ENCODE results near the gene KIF2A.

KIF2A gene

GRCh38 chr5:62306896-62307689, 1.1 kb downstream of the KIF2A start:
- Histone ChIP-seq H4K20me1 (ENCODE audit: insufficient read depth, low read length) (peaks cover 3% of the 10 kb centered on the region; the same call in 1 of the 2 replicates), H3K4me3 (ENCODE audit: low read depth, low read length, poor library complexity, severe bottlenecking) (peak overlapping the region; percentile 96), H3F3A (ENCODE audit: insufficient read depth, low read length) (no peaks in the 10 kb centered on the region), H3K79me2 (ENCODE audit: insufficient read depth, low read length) (peaks cover 56% of the 10 kb centered on the region), H2AFZ (ENCODE audit: low read length) (no peak overlapping the region), H3K36me3 (ENCODE audit: insufficient read depth, low read length) (peaks cover 26% of the 10 kb centered on the region), H3K27ac (ENCODE audit: low read depth, low read length, poor library complexity, severe bottlenecking) (peak overlapping the region; percentile 74), H3K9me3 (ENCODE audit: low read length) (no peaks in the 10 kb centered on the region), H3K4me2 (ENCODE audit: low read length) (peak overlapping the region; percentile 87), H3K9ac (ENCODE audit: low read length) (peak overlapping the region; percentile 93), H3K9me2 (ENCODE audit: low read depth, low read length) (no peaks in the 10 kb centered on the region), H3K4me1 (ENCODE audit: insufficient read depth, low read length, severe bottlenecking) (peaks cover 42% of the 10 kb centered on the region), H3K27me3 (ENCODE audit: insufficient read depth, low read length) (no peaks in the 10 kb centered on the region)
- no peak for TF ChIP-seq EZH2 (IDR thresholded peaks at IDR 0.05; ENCODE audit: borderline replicate concordance, low read length)
- TF ChIP-seq CTCF (IDR thresholded peaks at IDR 0.05; ENCODE audit: low read length), result no peak

DNA sequence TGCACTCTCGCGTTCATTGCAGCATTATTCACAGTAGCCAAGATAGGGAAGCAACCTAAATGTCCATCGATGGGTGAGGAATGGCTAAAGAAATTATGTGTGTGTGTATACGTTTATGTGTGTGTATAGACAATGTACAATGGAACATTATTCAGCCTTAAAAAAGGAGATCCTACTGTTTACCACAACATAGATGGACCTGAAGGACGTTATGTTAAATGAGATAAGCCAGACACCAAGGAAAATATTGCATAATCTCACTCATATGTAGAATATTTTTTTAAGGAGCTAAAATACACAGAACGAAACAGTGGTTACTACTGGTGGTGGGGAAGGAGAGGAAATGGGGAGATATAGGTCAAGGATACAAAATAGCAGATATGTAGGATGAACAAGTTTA, 2.4 kb downstream of the KIF2A start:
- H3K9ac ChIP-seq (ENCODE audit: low read length), result no peak overlapping the region
- peak overlapping the region; percentile 87 for H3K4me2 ChIP-seq (ENCODE audit: low read length)

DNA sequence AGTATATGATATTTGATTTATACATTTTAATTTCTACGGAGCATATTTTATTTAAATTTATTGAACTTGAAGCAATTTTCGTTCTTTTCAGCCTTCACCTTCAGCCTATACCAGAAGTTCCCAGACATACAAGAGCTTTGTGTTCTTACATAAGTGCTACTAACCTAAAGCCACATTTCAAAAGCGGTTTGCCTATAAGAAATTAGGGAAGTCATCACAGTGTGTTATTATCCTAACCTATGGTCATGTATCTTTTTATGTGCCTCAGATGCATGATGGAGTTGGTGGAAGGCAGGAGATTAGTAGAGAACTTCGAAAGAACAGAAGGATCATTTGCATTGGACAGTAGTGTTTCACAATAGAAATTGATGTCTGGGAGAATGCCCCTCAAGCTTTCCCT, 3.1 kb downstream of the KIF2A start:
- no peak overlapping the region for H3K9ac ChIP-seq (ENCODE audit: low read length)
- H3K4me2 ChIP-seq (ENCODE audit: low read length), result no peak overlapping the region
- no peaks in the 10 kb centered on the region for H3K27me3 ChIP-seq (ENCODE audit: insufficient read depth, low read length)
- no peak overlapping the region for H2AFZ ChIP-seq (ENCODE audit: low read length)
- H3K9me2 ChIP-seq (ENCODE audit: low read depth, low read length), result no peaks in the 10 kb centered on the region
- no peaks in the 10 kb centered on the region for H3F3A ChIP-seq (ENCODE audit: insufficient read depth, low read length)
- H3K36me3 ChIP-seq (ENCODE audit: insufficient read depth, low read length), result peaks cover 33% of the 10 kb centered on the region
- H3K9me3 ChIP-seq (ENCODE audit: low read length), result no peaks in the 10 kb centered on the region
- H3K27ac ChIP-seq (ENCODE audit: low read depth, low read length, poor library complexity, severe bottlenecking), result no peak overlapping the region
- TF ChIP-seq EZH2 (IDR thresholded peaks at IDR 0.05; ENCODE audit: borderline replicate concordance, low read length), result no peak
- no peak for TF ChIP-seq CTCF (IDR thresholded peaks at IDR 0.05; ENCODE audit: low read length)
- H4K20me1 ChIP-seq (ENCODE audit: insufficient read depth, low read length), result peaks cover 3% of the 10 kb centered on the region; the same call in 1 of the 2 replicates
- H3K79me2 ChIP-seq (ENCODE audit: insufficient read depth, low read length), result peaks cover 76% of the 10 kb centered on the region
- no peak overlapping the region for H3K4me3 ChIP-seq (ENCODE audit: low read depth, low read length, poor library complexity, severe bottlenecking)
- peaks cover 42% of the 10 kb centered on the region for H3K4me1 ChIP-seq (ENCODE audit: insufficient read depth, low read length, severe bottlenecking)

More for the DNA sequence above, 2.4 kb downstream of the KIF2A start:
- peaks cover 42% of the 10 kb centered on the region for H3K4me1 ChIP-seq (ENCODE audit: insufficient read depth, low read length, severe bottlenecking)
- H3K4me3 ChIP-seq (ENCODE audit: low read depth, low read length, poor library complexity, severe bottlenecking), result peak overlapping the region; percentile 96
- no peaks in the 10 kb centered on the region for H3K27me3 ChIP-seq (ENCODE audit: insufficient read depth, low read length)
- peaks cover 69% of the 10 kb centered on the region for H3K79me2 ChIP-seq (ENCODE audit: insufficient read depth, low read length)
- peaks cover 3% of the 10 kb centered on the region; the same call in 1 of the 2 replicates for H4K20me1 ChIP-seq (ENCODE audit: insufficient read depth, low read length)
- no peak overlapping the region for H2AFZ ChIP-seq (ENCODE audit: low read length)
- H3K9me2 ChIP-seq (ENCODE audit: low read depth, low read length), result no peaks in the 10 kb centered on the region
- H3K36me3 ChIP-seq (ENCODE audit: insufficient read depth, low read length), result peaks cover 33% of the 10 kb centered on the region
- no peaks in the 10 kb centered on the region for H3K9me3 ChIP-seq (ENCODE audit: low read length)
- H3K27ac ChIP-seq (ENCODE audit: low read depth, low read length, poor library complexity, severe bottlenecking), result no peak overlapping the region
- TF ChIP-seq CTCF (IDR thresholded peaks at IDR 0.05; ENCODE audit: low read length) (no peak), EZH2 (IDR thresholded peaks at IDR 0.05; ENCODE audit: borderline replicate concordance, low read length) (no peak)
- H3F3A ChIP-seq (ENCODE audit: insufficient read depth, low read length), result no peaks in the 10 kb centered on the region

Data from OCI-LY1 (cell line).